Inflammatory macrophage treated with lipopolysaccharide for 4 hours (primary cell): ENCODE data around the gene PLAC8.
A peak's percentile ranks its signal among the peaks of the same experiment; 100 is the strongest.
"Not testable (repeated sequence)": the region's sequence is repeated elsewhere in the genome, so short reads cannot be mapped to it uniquely, and the experiment has no call there.

Source experiments
- DNase-seq: peaks from one replicate; pipeline ENCODE4 v3.0.0-alpha.2; 2020

The PLAC8 gene

GRCh38 chr4:83065266-83065665 lies 49.3 kb downstream of the PLAC8 start:
- peak; percentile 46 for DNase-seq

- no peak for DNase-seq
These were observed 51.8 kb downstream of the PLAC8 start for GRCh38 chr4:83062739-83063138.

- peak; percentile 34 for DNase-seq
These were observed 59.6 kb downstream of the PLAC8 start for GRCh38 chr4:83054928-83055327.

GRCh38 chr4:83048781-83049180 lies 65.7 kb downstream of the PLAC8 start:
- DNase-seq, result peak; percentile 18

GRCh38 chr4:83046693-83047473 lies 67.6 kb downstream of the PLAC8 start:
- DNase-seq, result no peak

- peak; percentile 44 for DNase-seq
These were observed 70.6 kb downstream of the PLAC8 start for GRCh38 chr4:83043801-83044407.

GRCh38 chr4:83043157-83043556 lies 71.4 kb downstream of the PLAC8 start:
- DNase-seq, result not testable (repeated sequence)

- no peak for DNase-seq
These were observed 74.3 kb downstream of the PLAC8 start for GRCh38 chr4:83040269-83040668.
